ENCODE results near the gene SLC22A1.
A peak's percentile ranks its signal among the peaks of the same experiment; 100 is the strongest.
"Not testable (repeated sequence)": the region's sequence is repeated elsewhere in the genome, so short reads cannot be mapped to it uniquely, and the experiment has no call there.

SLC22A1 gene

DNA sequence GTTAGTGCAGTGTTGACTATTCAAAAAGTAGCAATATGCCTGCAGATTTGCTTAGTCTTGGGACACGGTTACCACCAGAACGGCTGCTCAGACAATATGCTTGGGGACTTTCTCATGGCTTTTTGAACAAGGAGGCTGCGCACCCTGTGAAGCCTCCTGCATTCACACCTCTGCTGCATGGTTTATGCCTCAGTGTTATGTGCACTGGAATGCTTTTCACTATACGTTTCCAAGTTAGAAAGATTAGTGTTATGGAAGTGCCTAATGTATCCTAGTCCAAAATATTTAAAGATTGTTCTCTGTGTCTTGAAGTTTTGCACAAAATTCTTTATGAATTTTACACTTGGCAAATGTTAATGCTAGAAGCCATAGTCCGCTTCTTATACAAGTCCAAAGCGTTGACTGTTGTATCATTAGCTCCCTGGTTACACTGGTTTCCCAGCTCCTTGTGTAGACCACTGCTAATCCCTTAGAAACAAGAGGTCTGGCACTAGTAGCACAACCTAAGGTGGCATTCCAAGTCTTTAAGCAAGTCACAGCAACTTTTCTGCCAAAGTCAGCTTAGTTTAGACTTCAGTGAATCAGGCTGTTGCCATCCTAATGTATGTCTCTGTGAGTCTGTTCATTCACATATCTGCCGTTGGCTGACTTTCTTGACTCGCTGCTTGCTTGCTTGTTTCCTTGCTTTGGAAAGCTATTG is 26.3 kb upstream of the SLC22A1 start:
- no peak for DNase-seq

- no peak for DNase-seq
These were observed 20.1 kb upstream of the SLC22A1 start for GRCh38 chr6:160101277-160102205.

DNA sequence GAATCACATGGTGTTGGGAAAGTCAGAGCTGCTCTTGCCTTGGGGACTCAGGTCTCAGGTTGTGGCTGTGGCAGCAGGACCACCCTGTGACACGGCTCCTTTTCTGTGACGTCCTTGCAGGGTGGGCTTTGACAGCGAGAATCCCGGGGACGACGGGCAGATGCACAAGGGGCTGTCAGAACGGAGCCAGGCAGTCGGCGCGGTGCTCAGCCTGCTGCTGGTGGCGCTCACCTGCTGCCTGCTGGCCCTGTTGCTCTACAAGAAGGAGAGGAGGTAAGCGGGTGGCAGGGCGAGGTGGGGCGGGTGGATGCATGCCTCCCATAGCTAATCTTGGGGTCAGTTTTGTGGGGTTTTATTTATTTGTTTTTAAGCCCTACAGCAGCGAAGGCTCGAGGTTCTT is 19.2 kb upstream of the SLC22A1 start:
- DNase-seq = no peak

DNA sequence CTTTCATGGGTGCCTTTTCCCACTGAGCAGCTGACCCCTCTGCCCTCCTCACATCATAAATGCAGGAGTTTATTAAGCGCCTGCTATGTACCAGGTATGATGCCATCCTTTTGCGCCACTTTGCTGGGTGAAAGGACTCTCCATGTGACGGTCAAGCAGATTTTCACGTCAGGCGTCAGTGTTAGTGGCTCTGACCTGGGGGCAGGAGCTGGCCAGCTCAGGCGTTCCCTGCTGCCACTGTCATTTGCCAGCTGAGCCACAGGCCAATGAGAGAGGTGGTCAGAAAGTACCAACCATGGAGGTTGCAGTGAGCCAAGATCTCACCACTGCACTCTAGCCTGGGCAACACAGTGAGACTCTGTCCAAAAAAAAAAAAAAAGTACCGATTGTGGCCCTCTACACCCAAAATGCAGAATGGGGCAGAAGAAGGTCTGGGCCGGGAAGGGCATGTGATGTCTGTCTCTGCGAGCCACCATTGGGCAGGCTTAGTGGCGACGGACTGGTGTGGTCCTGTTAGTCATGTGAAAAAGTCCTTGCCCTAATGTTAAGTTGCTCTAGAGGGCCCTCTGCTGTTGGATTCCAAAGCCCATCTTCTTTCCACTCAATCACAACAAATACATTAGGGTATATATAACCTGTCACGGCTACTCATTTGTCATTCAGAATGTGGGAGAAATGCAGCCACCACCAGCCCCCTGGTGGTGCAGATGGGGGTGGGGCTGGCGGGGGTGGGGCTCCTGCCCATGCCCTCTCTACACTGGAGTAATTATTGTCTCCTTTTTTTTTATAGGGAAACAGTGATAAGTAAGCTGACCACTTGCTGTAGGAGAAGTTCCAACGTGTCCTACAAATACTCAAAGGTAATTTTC is 18.4 kb upstream of the SLC22A1 start:
- peak; percentile 7 for DNase-seq

DNA sequence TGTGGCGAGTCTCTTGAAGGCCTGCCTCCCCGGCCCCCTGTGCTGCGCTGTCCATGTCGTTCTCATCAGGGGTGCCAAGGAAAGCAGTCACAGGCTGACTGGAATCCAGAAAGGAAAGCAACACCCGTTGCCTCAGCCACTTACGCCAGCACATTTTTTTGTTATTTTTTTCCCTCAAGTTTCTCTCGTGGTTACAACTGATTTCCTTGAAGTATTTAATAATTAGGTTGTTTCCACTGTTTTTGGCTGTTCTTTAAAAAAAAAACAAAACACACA is 17.9 kb upstream of the SLC22A1 start:
- no peak for DNase-seq

- DNase-seq = no peak
These were observed 16.6 kb upstream of the SLC22A1 start for GRCh38 chr6:160104821-160105517.

- DNase-seq = no peak
These were observed 15.6 kb upstream of the SLC22A1 start for GRCh38 chr6:160106010-160106409.

DNA sequence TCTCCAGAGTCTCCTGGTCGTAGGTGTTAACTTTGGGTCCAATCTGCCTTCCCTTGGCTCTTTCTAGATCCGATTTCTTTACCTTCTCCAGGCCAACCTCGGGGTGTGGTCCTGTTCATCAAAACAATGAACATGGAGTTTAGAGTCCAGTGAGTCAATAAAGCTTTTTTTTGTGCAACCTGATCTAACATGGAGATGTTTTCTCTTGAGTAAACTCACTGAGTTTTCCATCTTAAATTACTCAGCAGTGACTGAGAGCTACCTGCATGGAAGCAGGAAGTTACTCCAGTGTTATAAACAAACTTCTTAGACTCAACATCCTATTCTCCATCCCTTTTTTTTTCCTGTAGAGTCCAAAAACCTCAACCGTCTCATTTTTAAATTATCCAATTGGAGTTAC is 14.9 kb upstream of the SLC22A1 start:
- no peak for DNase-seq

- no peak for DNase-seq
These were observed 13.5 kb upstream of the SLC22A1 start for GRCh38 chr6:160108077-160108476.

GRCh38 chr6:160110586-160111123 is 11.0 kb upstream of the SLC22A1 start:
- DNase-seq = no peak

GRCh38 chr6:160111806-160112205 is 9.8 kb upstream of the SLC22A1 start:
- no peak for DNase-seq

GRCh38 chr6:160112628-160113299 is 8.9 kb upstream of the SLC22A1 start:
- no peak for DNase-seq

DNA sequence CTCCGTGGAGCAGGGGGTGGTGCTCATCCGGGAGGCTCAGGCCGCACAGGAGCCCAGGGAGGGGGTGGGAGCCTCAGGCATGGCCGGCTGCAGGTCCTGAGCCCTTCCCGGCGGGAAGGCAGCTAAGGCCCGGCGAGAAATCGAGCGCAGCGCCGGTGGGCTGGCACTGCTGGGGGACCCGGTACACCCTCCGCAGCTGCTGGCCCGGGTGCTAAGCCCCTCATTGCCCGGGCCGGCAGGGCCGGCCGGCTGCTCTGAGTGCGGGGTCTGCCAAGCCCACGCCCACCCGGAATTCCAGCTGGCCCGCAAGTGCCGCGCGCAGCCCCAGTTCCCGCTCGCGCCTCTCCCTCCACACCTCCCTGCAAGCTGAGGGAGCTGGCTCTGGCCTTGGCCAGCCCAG is 7.1 kb upstream of the SLC22A1 start:
- DNase-seq = not testable (repeated sequence)

DNA sequence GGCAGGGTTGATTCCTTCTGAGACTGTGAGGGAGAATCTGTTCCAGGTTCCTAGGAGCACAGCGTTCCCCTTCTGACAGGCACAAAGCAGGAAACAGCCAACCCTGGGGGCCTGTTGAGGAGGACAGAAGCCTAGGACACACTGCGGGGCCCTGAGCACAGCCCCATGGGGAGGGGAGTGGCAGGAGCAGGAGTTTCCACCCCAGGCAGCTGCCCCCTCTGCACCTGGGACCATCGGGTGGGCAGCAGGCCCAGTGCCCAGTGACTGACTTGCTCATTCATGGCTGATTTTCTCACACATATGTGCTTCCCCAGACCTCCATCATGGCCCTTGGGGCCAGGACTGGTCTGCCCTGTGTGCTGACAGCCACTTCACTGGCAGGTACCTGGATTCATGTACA is 6.2 kb upstream of the SLC22A1 start:
- DNase-seq = no peak

GRCh38 chr6:160116411-160116810 is 5.2 kb upstream of the SLC22A1 start:
- DNase-seq = no peak

DNA sequence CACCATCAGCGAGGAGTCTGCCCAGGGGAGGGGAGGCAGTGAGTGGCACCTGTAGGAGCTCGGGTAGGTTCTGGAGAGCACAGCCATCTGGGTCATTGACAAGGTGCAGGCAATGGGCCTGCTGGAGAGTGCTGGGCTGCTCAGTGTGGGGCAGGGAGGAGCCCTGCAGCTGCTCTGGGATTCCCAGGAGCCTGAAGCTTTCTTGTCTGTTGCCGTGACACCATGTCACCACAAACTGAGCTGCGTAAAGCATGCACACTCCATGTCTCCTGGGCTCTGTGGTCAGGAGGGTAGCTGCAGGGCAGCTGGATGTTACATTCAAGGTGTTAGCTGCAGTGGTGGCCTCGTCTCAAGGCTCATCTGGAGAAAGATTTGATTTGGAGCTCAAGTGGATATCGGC is 4.5 kb upstream of the SLC22A1 start:
- DNase-seq = no peak

DNA sequence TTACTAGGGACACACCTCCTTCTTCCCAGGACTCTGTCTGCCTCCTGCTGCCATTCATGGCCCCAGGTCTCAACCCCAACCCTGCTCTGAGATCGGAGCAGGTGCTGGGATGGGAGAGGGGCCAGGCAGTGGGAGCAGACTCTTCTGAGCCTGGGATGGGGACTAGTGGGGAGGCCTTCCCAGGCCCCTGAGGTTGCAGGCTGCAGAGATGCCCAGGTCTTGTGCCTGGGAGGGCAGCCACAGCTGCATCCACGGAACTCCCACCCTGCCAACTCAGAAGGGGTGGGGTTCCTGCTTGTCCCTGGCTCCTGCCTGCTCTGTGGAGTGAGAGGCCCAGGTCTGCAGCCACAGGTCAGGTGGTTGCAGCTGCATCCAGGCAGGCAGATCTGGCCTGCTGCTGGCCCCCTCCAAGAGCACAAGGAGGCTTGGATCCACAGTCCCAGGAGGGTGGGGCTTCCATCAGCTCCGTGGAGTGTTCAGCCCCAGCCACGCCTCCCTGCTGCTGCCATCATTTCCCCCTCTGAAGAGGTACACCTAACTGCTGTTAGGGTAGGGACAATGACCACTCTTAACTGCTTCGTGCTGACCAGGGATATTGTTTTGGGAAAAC is 2.9 kb upstream of the SLC22A1 start:
- DNase-seq = no peak

- DNase-seq = no peak
These were observed 1.5 kb upstream of the SLC22A1 start for GRCh38 chr6:160120087-160120486.

GRCh38 chr6:160121981-160122380 is 366 bp downstream of the SLC22A1 start:
- DNase-seq = no peak

DNA sequence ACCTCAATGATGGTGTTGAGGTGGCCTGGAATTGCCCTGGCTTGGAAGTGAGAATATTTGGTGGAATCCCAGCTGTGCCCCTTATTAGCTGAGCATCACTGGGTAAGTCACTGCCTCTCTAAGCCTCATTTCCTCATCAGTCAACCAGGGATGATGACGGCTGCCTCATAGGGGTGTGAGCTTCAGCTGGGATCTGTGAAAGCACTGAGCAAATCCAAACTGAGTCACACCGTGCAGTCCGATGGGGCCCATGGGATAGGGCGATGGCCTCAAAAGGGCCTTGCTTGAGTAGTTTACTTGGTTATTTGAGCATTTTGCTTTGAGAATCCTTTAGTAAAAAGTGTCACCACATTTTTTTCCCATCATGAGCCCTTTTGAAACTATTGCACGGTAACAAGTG is 1.1 kb downstream of the SLC22A1 start:
- no peak for DNase-seq

DNA sequence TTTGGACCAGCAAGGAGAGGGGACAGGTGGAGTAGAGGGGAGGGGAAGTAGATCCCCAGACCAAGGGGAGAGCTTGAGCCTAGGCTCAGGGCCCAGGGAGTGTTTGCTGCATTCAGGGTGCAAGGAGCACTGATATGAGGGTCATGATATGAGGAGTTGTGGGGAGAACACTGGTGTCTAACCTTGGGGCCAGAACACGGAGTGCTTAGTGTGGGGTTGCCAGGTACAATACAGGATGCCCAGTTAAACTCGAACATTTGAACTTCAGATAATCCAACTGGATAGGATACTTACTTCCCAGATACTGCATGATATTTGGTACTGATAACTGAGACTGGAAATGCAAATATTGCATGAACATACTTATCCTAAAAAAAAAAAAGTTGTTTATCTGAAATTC is 2.4 kb downstream of the SLC22A1 start:
- no peak for DNase-seq

GRCh38 chr6:160124605-160125004 is 3.0 kb downstream of the SLC22A1 start:
- DNase-seq = no peak
